Amygdala (tissue), 56 donors: ENCODE data around the gene PXDC1.
"Not testable (repeated sequence)": the region's sequence is repeated elsewhere in the genome, so short reads cannot be mapped to it uniquely, and the experiment has no call there.

Experiments
- DNase-seq, 56 donors: peaks; one replicate each; lab custom pipeline; 2025; lab: John Stamatoyannopoulos, UW

PXDC1 gene

GRCh38 chr6:3784423-3784822 lies 32.9 kb upstream of the PXDC1 start:
- DNase-seq = no peak

GRCh38 chr6:3782876-3783832 lies 31.6 kb upstream of the PXDC1 start:
- DNase-seq = no peak

- no peak for DNase-seq
These were observed 30.0 kb upstream of the PXDC1 start for GRCh38 chr6:3781504-3781903.

GRCh38 chr6:3779574-3779849 lies 28.0 kb upstream of the PXDC1 start:
- DNase-seq = no peak

GRCh38 chr6:3778701-3779573 lies 27.4 kb upstream of the PXDC1 start:
- DNase-seq = peak in 2 of 56 donors; percentile 16 to 18

GRCh38 chr6:3777730-3778461 lies 26.4 kb upstream of the PXDC1 start:
- DNase-seq = no peak

- no peak for DNase-seq
These were observed 25.5 kb upstream of the PXDC1 start for GRCh38 chr6:3776881-3777507.

- no peak for DNase-seq
These were observed 24.3 kb upstream of the PXDC1 start for GRCh38 chr6:3775847-3776246.

GRCh38 chr6:3775386-3775785 lies 23.9 kb upstream of the PXDC1 start:
- no peak for DNase-seq

GRCh38 chr6:3773678-3774298 lies 22.3 kb upstream of the PXDC1 start:
- DNase-seq = peak in 2 of 56 donors; percentile 11 to 24

GRCh38 chr6:3772127-3772999 lies 20.9 kb upstream of the PXDC1 start:
- not testable (repeated sequence) for DNase-seq

- DNase-seq = no peak
These were observed 20.0 kb upstream of the PXDC1 start for GRCh38 chr6:3771407-3772011.

GRCh38 chr6:3770023-3770720 lies 18.7 kb upstream of the PXDC1 start:
- DNase-seq = no peak

- DNase-seq = no peak
These were observed 18.1 kb upstream of the PXDC1 start for GRCh38 chr6:3769610-3770009.

- DNase-seq = no peak
These were observed 17.0 kb upstream of the PXDC1 start for GRCh38 chr6:3768502-3768901.

- DNase-seq = not testable (repeated sequence)
These were observed 16.0 kb upstream of the PXDC1 start for GRCh38 chr6:3767483-3767882.

- DNase-seq = peak in 5 of 56 donors; percentile 10 to 46 (median 16)
These were observed 14.7 kb upstream of the PXDC1 start for GRCh38 chr6:3766214-3766613.

- no peak for DNase-seq
These were observed 13.9 kb upstream of the PXDC1 start for GRCh38 chr6:3765415-3765814.
